MCF 10A (cell line): ENCODE data around the gene COG2. TPM values are rescaled to one million over a fixed set of nuclear protein-coding genes. Genes with fewer than 3 reads are reported as not detected.
A peak's percentile ranks its signal among the peaks of the same experiment; 100 is the strongest.

Experiments
- Bru-seq: library from RNA; stranded (reverse); fragments of 400-500 nt; gene quantifications from one replicate; lab custom pipeline; 2021; lab: Mats Ljungman, UMichigan
- BruChase-seq, 2 experiments: library from RNA; stranded (reverse); fragments of 400-500 nt; gene quantifications; one replicate each; lab custom pipeline; 2021; lab: Mats Ljungman, UMichigan
- BruUV-seq: library from RNA; stranded (reverse); fragments of 400-500 nt; replicated peaks from 2 replicates; lab custom pipeline; 2021; lab: Mats Ljungman, UMichigan
- CTCF ChIA-PET: fragments of 300-600 bp; sonication (Branson Sonifier 250); formaldehyde crosslinking; extraction: SDS; loops from one replicate; lab custom pipeline; 2021; ENCODE audit warnings: antibody characterized with exemption, inconsistent platforms; lab: Yijun Ruan, JAX
- POLR2A ChIA-PET: fragments of 300-600, 350-650 bp; sonication (Branson Sonifier 250); formaldehyde crosslinking; extraction: SDS; loops from one replicate; lab custom pipeline; 2020; ENCODE audit warnings: antibody characterized with exemption, inconsistent platforms; lab: Yijun Ruan, JAX
- DNase-seq: peaks from one replicate; pipeline ENCODE4 v3.0.0-alpha.2; 2018; ENCODE audit not compliant: unreplicated experiment
- H3K27ac Mint-ChIP-seq: one replicate; pipeline ENCODE4 v1.8.0; 2022; ENCODE audit warnings: mild to moderate bottlenecking, low read depth, mixed read lengths; ENCODE audit not compliant: unreplicated experiment
- H3K27me3 Mint-ChIP-seq: one replicate; pipeline ENCODE4 v1.8.0; 2022; ENCODE audit warnings: mixed read lengths; ENCODE audit not compliant: insufficient read depth, unreplicated experiment
- H3K36me3 Mint-ChIP-seq: one replicate; pipeline ENCODE4 v1.8.0; 2022; ENCODE audit warnings: mild to moderate bottlenecking, moderate library complexity, mixed read lengths; ENCODE audit not compliant: insufficient read depth, unreplicated experiment
- H3K4me1 Mint-ChIP-seq: one replicate; pipeline ENCODE4 v1.8.0; 2022; ENCODE audit warnings: mixed read lengths; ENCODE audit not compliant: insufficient read depth, unreplicated experiment
- H3K4me3 Mint-ChIP-seq: one replicate; pipeline ENCODE4 v1.8.0; 2022; ENCODE audit warnings: mild to moderate bottlenecking, moderate library complexity, mixed read lengths; ENCODE audit not compliant: unreplicated experiment
- H3K9me3 Mint-ChIP-seq: one replicate; pipeline ENCODE4 v1.8.0; 2022; ENCODE audit warnings: mixed read lengths; ENCODE audit not compliant: unreplicated experiment
- CTCF ChIP-seq: fragments of 200-600 bp; IDR thresholded peaks from one replicate; pipeline ENCODE4 v1.8.0; 2022; ENCODE audit warnings: antibody characterized with exemption, mild to moderate bottlenecking; ENCODE audit not compliant: unreplicated experiment
- intact Hi-C: fragments of 100-400 bp; cut with micrococcal nuclease; formaldehyde crosslinking; loops from 2 replicates; pipeline ENCODE4 v1.14.1; 2022
- long read RNA-seq: library from polyadenylated mRNA; stranded (forward); transcript quantifications from one replicate; pipeline ENCODE4 v2.0.0, GENCODE V29; 2022
- total RNA-seq: library from RNA; stranded (reverse); gene quantifications from 2 replicates; pipeline ENCODE4 v1.2.3, GENCODE V29; 2022

COG2 gene
- total RNA-seq, result 39.5 and 46.7 TPM in 2 replicates
- Bru-seq, nascent RNA, result percentile 90 among the genes with signal in this experiment
- percentile 75 among the genes with signal in this experiment for BruChase-seq, experiment 1, labeled RNA remaining after a 6-hour chase
- BruChase-seq, experiment 2, labeled RNA remaining after a 2-hour chase, result percentile 81 among the genes with signal in this experiment
- long read RNA-seq, transcript COG2-201 (18 exons, 2,843 nt), result minor isoform, 6 of 133 reads
- long read RNA-seq, transcript COG2-202 (18 exons, 2,921 nt), result major isoform, 81 of 133 reads
- long read RNA-seq, partial matches to known transcripts, result 37 of 133 reads
- long read RNA-seq, other reads (novel, unspliced or antisense), result 9 of 133 reads

GRCh38 chr1:230642263-230642959, at the start of gene COG2:
Gene COG2 (plus strand): TSS chr1:230642481. CDS start chr1:230642607, 126 bp downstream.
- POLR2A ChIA-PET, result interaction anchor here (0.5 to 3.0 kb wide), 41 partner anchors 8 to 1371 kb away, joined by 3 to 31 read pairs (median 4); partner anchors contain the start of genes ARV1, EXOC8, RAB4A and SPRTN
- H3K27me3 Mint-ChIP-seq, result peaks cover 26% of the 10 kb centered on the region
- peak within 1 kb of the TSS; percentile 96 for H3K4me3 Mint-ChIP-seq
- H3K27ac Mint-ChIP-seq, result peak within 1 kb of the TSS; percentile 83
- peaks cover 23% of the 10 kb centered on the region for H3K4me1 Mint-ChIP-seq
- CTCF ChIA-PET, result interaction anchor here (0.5 to 2.2 kb wide), 65 partner anchors 9 to 1824 kb away, joined by 3 to 16 read pairs (median 4); no protein-coding TSS in a partner anchor
- peak; percentile 100 for TF ChIP-seq CTCF
- H3K9me3 Mint-ChIP-seq, result no peaks in the 10 kb centered on the region
- intact Hi-C loops, result loop anchor here (1.0 to 2.0 kb wide), 3 partner anchors 38 to 336 kb away; partner anchors contain the start of genes ARV1 and TTC13
- no peaks in the 10 kb centered on the region for H3K36me3 Mint-ChIP-seq
- BruUV-seq, result TSS peak; percentile 59
- peak; percentile 97 for DNase-seq

GRCh38 chr1:230592848-230593414, 49.4 kb upstream of the COG2 start:
- no peak for DNase-seq
- Mint-ChIP-seq H3K9me3 (no peaks in the 10 kb centered on the region), H3K27me3 (peaks cover 36% of the 10 kb centered on the region), H3K27ac (no peak overlapping the region), H3K4me1 (no peaks in the 10 kb centered on the region), H3K36me3 (no peaks in the 10 kb centered on the region), H3K4me3 (no peak overlapping the region)
- intact Hi-C loops, result no loop called here
- BruUV-seq, result no TSS peak
- no peak for TF ChIP-seq CTCF
- POLR2A ChIA-PET, result interaction anchor here (0.7 to 1.1 kb wide), 3 partner anchors 134 to 1328 kb away, joined by 3 to 4 read pairs (median 3); no protein-coding TSS in a partner anchor
- CTCF ChIA-PET, result interaction anchor here (0.7 kb wide), 1 partner anchor 31 kb away, joined by 3 read pairs; no protein-coding TSS in a partner anchor

GRCh38 chr1:230594214-230594773, 48.0 kb upstream of the COG2 start:
- no peak for DNase-seq
- no peaks in the 10 kb centered on the region for H3K9me3 Mint-ChIP-seq
- peaks cover 22% of the 10 kb centered on the region for H3K27me3 Mint-ChIP-seq
- H3K4me3 Mint-ChIP-seq, result no peak overlapping the region
- H3K27ac Mint-ChIP-seq, result no peak overlapping the region
- no peaks in the 10 kb centered on the region for H3K4me1 Mint-ChIP-seq
- no TSS peak for BruUV-seq
- intact Hi-C loops, result no loop called here
- no peak for TF ChIP-seq CTCF
- ChIA-PET POLR2A (interaction anchor here (0.7 to 0.8 kb wide), 2 partner anchors 10 to 27 kb away, joined by 3 to 4 read pairs; no protein-coding TSS in a partner anchor), CTCF (interaction anchor here (0.5 kb wide), 1 partner anchor 141 kb away, joined by 3 read pairs; no protein-coding TSS in a partner anchor)
- no peaks in the 10 kb centered on the region for H3K36me3 Mint-ChIP-seq
